MM.1S (cell line): ENCODE data around the gene SLX9.

Source experiments
- DNase-seq: peaks from one replicate; pipeline ENCODE4 v3.0.0-alpha.2; 2015
- H2AFZ ChIP-seq: fragments of 300-600 bp; sonication (generic); 2 replicates; pipeline ENCODE4 v1.6.0; 2016; ENCODE audit warnings: antibody characterized with exemption, low read length
- H3F3A ChIP-seq: fragments of 300-600 bp; sonication (generic); 2 replicates; pipeline ENCODE4 v1.6.1; 2016; ENCODE audit warnings: mild to moderate bottlenecking, antibody characterized with exemption, low read length, moderate library complexity, mixed read lengths; ENCODE audit not compliant: insufficient read depth
- H3K27ac ChIP-seq: fragments of 300-600 bp; sonication (generic); 2 replicates; pipeline ENCODE4 v1.5.1; 2016; ENCODE audit warnings: mild to moderate bottlenecking, low read length
- H3K27me3 ChIP-seq: fragments of 300-600 bp; sonication (generic); replicated peaks from 2 replicates; pipeline ENCODE4 v1.6.0; 2016; ENCODE audit warnings: low read length; ENCODE audit not compliant: insufficient read depth
- H3K36me3 ChIP-seq: fragments of 300-600 bp; sonication (generic); replicated peaks from 2 replicates; pipeline ENCODE4 v1.6.1; 2016; ENCODE audit warnings: mild to moderate bottlenecking, low read length, mixed read lengths; ENCODE audit not compliant: insufficient read depth
- H3K4me1 ChIP-seq: fragments of 300-600 bp; sonication (generic); 2 replicates; pipeline ENCODE4 v1.6.1; 2016; ENCODE audit warnings: low read length, mixed read lengths
- H3K4me2 ChIP-seq: fragments of 300-600 bp; sonication (generic); 2 replicates; pipeline ENCODE4 v1.6.0; 2016; ENCODE audit warnings: low read depth, low read length
- H3K4me3 ChIP-seq: fragments of 300-600 bp; sonication (generic); 2 replicates; pipeline ENCODE4 v1.5.1; 2016; ENCODE audit warnings: low read length, mixed read lengths
- H3K79me2 ChIP-seq: fragments of 300-600 bp; sonication (generic); 2 replicates; pipeline ENCODE4 v1.6.1; 2016; ENCODE audit warnings: mixed run types, low read length, mixed read lengths
- H3K9ac ChIP-seq: fragments of 300-600 bp; sonication (generic); 2 replicates; pipeline ENCODE4 v1.6.1; 2016; ENCODE audit warnings: low read length, mixed read lengths
- H3K9me2 ChIP-seq: fragments of 300-600 bp; sonication (generic); replicated peaks from 2 replicates; pipeline ENCODE4 v1.6.1; 2016; ENCODE audit warnings: mild to moderate bottlenecking, low read length, mixed read lengths; ENCODE audit not compliant: insufficient read depth
- H3K9me3 ChIP-seq: fragments of 300-600 bp; sonication (generic); replicated peaks from 2 replicates; pipeline ENCODE4 v1.6.1; 2016; ENCODE audit warnings: mild to moderate bottlenecking, low read length, mixed read lengths; ENCODE audit not compliant: insufficient read depth
- H4K20me1 ChIP-seq: fragments of 300-600 bp; sonication (generic); 2 replicates; pipeline ENCODE4 v1.6.1; 2016; ENCODE audit warnings: mild to moderate bottlenecking, low read length, moderate library complexity, mixed read lengths; ENCODE audit not compliant: insufficient read depth
- EZH2 ChIP-seq: fragments of 300-600 bp; sonication (generic); optimal IDR thresholded peaks from 2 replicates; pipeline ENCODE3; 2017; ENCODE audit warnings: low read depth, mild to moderate bottlenecking, antibody characterized with exemption, low read length, mixed read lengths
- EZH2phosphoT487 ChIP-seq: fragments of 300-600 bp; sonication (generic); IDR thresholded peaks from 2 replicates; pipeline ENCODE4 v1.6.1; 2018; ENCODE audit warnings: antibody characterized with exemption, low read length
- TF ChIP-seq, protein P1 (sequence below): fragments of 300-600 bp; sonication (generic); IDR thresholded peaks from 2 replicates; pipeline ENCODE4 v1.5.1; 2016; ENCODE audit warnings: antibody characterized with exemption, low read length, mixed read lengths

SLX9 gene

GRCh38 chr21:45010096-45010495 lies 70.3 kb downstream of the SLX9 start:
- Histone ChIP-seq H3K27ac (no peak overlapping the region), H3K4me1 (no peaks in the 10 kb centered on the region), H3K9me2 (no peaks in the 10 kb centered on the region), H3K36me3 (no peaks in the 10 kb centered on the region), H3K79me2 (no peaks in the 10 kb centered on the region), H3F3A (no peaks in the 10 kb centered on the region), H3K9me3 (no peaks in the 10 kb centered on the region), H3K27me3 (peaks cover 97% of the 10 kb centered on the region), H2AFZ (no peak overlapping the region), H3K4me3 (no peak overlapping the region), H3K4me2 (no peak overlapping the region), H4K20me1 (no peaks in the 10 kb centered on the region), H3K9ac (no peak overlapping the region)
- no peak for DNase-seq
- peak; percentile 82 for TF ChIP-seq EZH2
- TF ChIP-seq, protein P1, sequence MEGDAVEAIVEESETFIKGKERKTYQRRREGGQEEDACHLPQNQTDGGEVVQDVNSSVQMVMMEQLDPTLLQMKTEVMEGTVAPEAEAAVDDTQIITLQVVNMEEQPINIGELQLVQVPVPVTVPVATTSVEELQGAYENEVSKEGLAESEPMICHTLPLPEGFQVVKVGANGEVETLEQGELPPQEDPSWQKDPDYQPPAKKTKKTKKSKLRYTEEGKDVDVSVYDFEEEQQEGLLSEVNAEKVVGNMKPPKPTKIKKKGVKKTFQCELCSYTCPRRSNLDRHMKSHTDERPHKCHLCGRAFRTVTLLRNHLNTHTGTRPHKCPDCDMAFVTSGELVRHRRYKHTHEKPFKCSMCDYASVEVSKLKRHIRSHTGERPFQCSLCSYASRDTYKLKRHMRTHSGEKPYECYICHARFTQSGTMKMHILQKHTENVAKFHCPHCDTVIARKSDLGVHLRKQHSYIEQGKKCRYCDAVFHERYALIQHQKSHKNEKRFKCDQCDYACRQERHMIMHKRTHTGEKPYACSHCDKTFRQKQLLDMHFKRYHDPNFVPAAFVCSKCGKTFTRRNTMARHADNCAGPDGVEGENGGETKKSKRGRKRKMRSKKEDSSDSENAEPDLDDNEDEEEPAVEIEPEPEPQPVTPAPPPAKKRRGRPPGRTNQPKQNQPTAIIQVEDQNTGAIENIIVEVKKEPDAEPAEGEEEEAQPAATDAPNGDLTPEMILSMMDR, result no peak
- TF ChIP-seq EZH2phosphoT487, result no peak; the same call in 1 of the 2 replicates

- H3K4me1 ChIP-seq, result no peaks in the 10 kb centered on the region
- no peak for TF ChIP-seq EZH2
- TF ChIP-seq EZH2phosphoT487, result no peak
- TF ChIP-seq, protein P1, result no peak
- no peaks in the 10 kb centered on the region for H3K9me2 ChIP-seq
- H3K4me2 ChIP-seq, result no peak overlapping the region
- no peaks in the 10 kb centered on the region for H3K9me3 ChIP-seq
- no peak overlapping the region for H3K27ac ChIP-seq
- H2AFZ ChIP-seq, result no peak overlapping the region
- H3K79me2 ChIP-seq, result no peaks in the 10 kb centered on the region
- H3K9ac ChIP-seq, result no peak overlapping the region
- no peaks in the 10 kb centered on the region for H3F3A ChIP-seq
- DNase-seq, result no peak
- peaks cover 98% of the 10 kb centered on the region for H3K27me3 ChIP-seq
- no peaks in the 10 kb centered on the region for H3K36me3 ChIP-seq
- H4K20me1 ChIP-seq, result no peaks in the 10 kb centered on the region
- H3K4me3 ChIP-seq, result no peak overlapping the region
These were observed 71.0 kb downstream of the SLX9 start for GRCh38 chr21:45010860-45011259.

- Histone ChIP-seq H3K4me3 (no peak overlapping the region), H3F3A (no peaks in the 10 kb centered on the region), H3K9ac (no peak overlapping the region), H2AFZ (no peak overlapping the region), H3K9me2 (no peaks in the 10 kb centered on the region), H3K79me2 (no peaks in the 10 kb centered on the region), H3K36me3 (no peaks in the 10 kb centered on the region), H3K9me3 (no peaks in the 10 kb centered on the region), H3K4me2 (no peak overlapping the region), H3K27ac (no peak overlapping the region), H3K27me3 (peaks cover 98% of the 10 kb centered on the region), H3K4me1 (no peaks in the 10 kb centered on the region), H4K20me1 (no peaks in the 10 kb centered on the region)
- no peak for DNase-seq
- no peak for TF ChIP-seq EZH2
- TF ChIP-seq EZH2phosphoT487, result 0 out of 2 replicates have a peak, but pooled peaks have one; percentile 16
These were observed 71.6 kb downstream of the SLX9 start for GRCh38 chr21:45011426-45011825.

DNA sequence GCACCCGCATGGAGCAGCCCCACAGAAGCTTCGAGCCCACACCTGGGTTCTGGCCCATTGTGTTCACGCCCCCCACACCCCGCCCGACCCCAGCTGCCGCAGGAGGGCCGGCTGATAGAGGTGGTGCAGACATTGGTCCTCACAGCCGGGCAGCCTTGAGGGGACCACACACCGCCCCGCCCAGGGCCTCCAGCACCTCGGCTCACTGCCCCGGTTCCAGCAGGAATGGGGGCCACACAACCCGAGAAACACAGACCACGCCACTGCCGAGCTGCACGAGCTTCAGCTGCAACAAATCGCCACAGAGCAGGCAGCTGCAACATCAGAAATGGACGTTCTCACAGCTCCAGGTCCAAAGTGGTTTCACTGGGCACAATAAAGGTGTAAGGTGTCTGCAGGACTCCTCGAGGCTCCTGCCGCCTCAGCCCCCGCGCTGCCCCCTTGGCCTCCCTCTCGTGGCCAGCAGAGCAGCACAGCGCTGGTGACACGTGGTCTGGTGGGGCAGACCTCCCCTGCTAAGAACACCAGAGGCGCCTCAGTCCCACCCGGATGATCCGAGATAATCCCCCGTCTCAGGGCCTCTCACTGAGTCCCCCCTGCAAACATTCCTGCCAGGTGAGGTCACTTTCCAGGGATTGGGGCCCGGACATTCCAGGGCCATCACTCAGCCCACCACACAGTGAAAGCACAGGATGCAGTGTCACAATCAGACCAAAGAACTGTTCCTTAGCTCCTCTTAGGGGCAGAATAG lies 72.3 kb downstream of the SLX9 start:
- no peak overlapping the region for H3K27ac ChIP-seq
- H3K4me1 ChIP-seq, result no peaks in the 10 kb centered on the region
- H3K9ac ChIP-seq, result no peak overlapping the region
- no peaks in the 10 kb centered on the region for H3K9me3 ChIP-seq
- H3K27me3 ChIP-seq, result peaks cover 98% of the 10 kb centered on the region
- no peak overlapping the region for H3K4me3 ChIP-seq
- TF ChIP-seq EZH2phosphoT487, result no peak
- TF ChIP-seq EZH2, result no peak
- TF ChIP-seq, protein P1, result no peak
- DNase-seq, result no peak
- no peaks in the 10 kb centered on the region for H3K36me3 ChIP-seq
- peaks cover 4% of the 10 kb centered on the region; the same call in 1 of the 2 replicates for H4K20me1 ChIP-seq
- H3K79me2 ChIP-seq, result no peaks in the 10 kb centered on the region
- H3K4me2 ChIP-seq, result no peak overlapping the region
- no peak overlapping the region for H2AFZ ChIP-seq
- no peaks in the 10 kb centered on the region for H3K9me2 ChIP-seq
- H3F3A ChIP-seq, result no peaks in the 10 kb centered on the region
